Measurements from ENCODE around the gene GNG14.
"Not testable (repeated sequence)": the region's sequence is repeated elsewhere in the genome, so short reads cannot be mapped to it uniquely, and the experiment has no call there.

Gene GNG14

GRCh38 chr19:12696366-12697335 is 8.9 kb downstream of the GNG14 start, which contains the start of gene FBXW9:
Gene FBXW9, minus strand, starts transcription at chr19:12696631. Its CDS starts 50 bp downstream, at chr19:12696581.
- peak; percentile 96 for DNase-seq (ENCODE audit: low spot score)

DNA sequence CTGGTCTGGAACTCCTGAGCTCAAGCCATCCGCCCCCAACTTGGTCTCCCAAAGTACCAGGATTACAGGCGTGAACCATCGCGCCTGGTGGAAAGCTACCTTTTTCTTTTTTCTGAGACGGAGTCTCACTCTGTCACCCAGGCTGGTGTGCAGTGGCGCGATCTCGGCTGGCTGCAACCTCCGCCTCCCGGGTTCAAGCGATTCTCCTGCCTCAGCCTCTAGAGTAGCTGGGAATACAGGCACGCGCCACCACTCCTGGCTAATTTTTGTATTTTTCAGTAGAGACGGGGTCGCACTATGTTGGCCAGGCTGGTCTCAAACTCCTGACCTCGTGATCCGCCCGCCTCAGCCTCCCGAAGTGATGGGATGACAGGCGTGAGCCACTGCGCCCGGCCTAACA is 9.6 kb downstream of the GNG14 start:
- not testable (repeated sequence) for DNase-seq (ENCODE audit: low spot score)

DNA sequence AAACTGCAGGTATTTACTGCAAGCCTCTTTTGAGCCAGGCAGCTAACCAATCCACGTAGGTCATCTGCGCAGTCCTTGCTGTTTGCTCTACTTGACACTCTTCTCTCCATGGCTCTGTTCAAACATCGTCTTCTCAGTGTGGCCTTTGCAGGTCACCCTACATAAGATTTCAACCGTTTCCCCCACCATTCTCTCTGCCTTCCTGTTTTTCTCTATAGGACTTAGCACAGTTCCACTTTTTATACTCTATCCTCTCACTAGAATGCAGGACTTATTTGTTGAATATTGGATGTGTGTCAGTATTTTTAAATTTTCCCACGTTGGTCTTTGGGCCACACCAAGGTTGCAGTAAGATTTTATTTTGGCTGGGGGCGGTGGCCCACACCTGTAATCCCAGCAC is 10.3 kb downstream of the GNG14 start:
- DNase-seq (ENCODE audit: low spot score) = no peak

DNA sequence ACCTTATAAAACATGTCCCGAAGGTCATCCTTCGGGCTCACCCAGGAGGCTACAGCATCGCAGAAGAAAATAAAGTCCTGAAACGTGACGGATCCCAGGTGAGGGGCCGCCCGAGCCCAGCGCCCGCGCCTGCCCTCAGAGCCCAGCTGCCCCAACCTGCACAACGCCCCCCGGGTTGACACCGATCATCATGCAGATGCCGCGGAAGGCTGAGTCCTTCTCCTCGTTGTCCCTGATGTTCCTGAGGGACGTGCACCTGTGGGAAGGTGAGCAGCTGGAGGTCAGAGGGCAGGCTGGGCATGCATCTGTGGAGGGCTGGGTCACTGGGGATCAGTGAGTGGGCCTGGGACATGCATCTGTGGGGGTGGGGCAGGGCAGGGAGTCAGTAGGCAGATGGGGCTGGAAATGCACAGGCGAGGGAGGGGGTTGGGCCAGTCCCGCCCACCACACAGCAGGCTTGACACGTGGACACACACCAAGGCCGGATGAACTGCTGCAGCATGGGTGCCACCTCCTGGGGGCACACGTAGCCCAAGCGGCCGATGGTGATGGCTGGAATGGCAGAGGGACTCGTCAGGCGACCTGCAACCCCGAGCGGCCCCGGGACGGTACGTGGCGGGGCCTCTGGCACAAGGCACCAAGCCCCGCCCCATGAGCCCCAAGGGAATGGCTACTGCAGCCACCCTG is 13.9 kb downstream of the GNG14 start:
- no peak for DNase-seq (ENCODE audit: low spot score)

DNA sequence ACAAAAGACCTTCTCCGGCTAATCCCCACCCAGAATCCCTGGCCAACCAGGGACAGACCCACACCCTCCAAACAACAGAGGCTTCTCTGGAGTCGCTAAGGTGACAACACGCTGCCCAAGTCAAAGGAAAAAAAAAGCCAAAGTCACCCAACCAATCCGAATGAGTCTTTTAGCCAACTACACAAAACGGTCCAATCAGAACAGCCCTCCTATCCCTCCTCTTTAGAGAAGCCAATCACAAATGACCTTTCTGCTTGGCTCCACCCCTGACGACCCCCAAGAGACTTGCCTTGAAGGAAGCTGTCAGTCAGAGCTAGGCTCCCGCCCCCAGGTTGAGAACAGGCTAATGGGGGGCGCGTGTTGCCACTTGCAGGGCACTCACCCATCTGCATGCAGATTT is 15.2 kb downstream of the GNG14 start:
- DNase-seq (ENCODE audit: low spot score) = peak; percentile 53

DNA sequence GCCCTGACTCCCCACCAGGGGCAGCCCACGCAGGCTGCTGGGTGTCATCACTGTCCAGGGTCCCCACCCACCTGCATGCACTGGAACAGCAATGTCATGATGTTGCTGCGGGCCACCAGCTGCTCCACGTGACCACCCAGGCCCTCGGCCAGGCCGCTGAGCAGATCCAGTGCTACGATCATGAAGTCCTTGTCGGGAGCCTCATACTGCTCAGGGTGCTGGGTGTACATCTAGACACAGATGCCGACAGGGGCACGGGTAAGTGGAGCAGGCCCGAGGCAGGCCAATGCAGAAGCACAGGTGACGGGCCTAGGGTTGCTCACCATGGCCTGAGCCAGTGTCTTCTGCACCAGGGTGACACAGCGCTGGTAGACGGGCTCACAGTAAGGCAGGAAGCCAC is 17.4 kb downstream of the GNG14 start:
- DNase-seq (ENCODE audit: low spot score) = no peak

- no peak for DNase-seq (ENCODE audit: low spot score)
Observed at GRCh38 chr19:12705654-12706331, 18.0 kb downstream of the GNG14 start.

GRCh38 chr19:12706332-12706718 is 18.5 kb downstream of the GNG14 start:
- no peak for DNase-seq (ENCODE audit: low spot score)

DNA sequence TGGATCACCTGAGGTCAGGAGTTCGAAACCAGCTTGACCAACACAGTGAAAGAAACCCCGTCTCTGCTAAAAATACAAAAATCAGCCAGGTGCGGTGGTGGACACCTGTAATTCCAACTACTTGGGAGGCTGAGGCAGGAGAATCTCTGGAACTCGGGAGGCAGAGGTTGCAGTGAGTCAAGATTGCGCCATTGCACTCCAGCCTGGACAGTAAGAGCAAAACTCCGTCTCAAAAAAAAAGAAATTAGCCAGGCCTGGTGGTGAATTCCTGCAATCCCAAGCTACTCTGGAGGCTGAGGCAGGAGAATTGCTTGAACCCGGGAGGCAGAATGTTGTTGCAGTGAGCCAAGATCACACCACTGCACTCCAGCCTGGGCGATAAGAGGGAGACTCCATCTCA is 20.8 kb downstream of the GNG14 start:
- no peak for DNase-seq (ENCODE audit: low spot score)

- DNase-seq (ENCODE audit: low spot score) = no peak
Observed at GRCh38 chr19:12711187-12711586, 23.4 kb downstream of the GNG14 start.

- not testable (repeated sequence) for DNase-seq (ENCODE audit: low spot score)
Observed at GRCh38 chr19:12712077-12712476, 24.3 kb downstream of the GNG14 start.

GRCh38 chr19:12713304-12713703 is 25.5 kb downstream of the GNG14 start:
- not testable (repeated sequence) for DNase-seq (ENCODE audit: low spot score)

DNA sequence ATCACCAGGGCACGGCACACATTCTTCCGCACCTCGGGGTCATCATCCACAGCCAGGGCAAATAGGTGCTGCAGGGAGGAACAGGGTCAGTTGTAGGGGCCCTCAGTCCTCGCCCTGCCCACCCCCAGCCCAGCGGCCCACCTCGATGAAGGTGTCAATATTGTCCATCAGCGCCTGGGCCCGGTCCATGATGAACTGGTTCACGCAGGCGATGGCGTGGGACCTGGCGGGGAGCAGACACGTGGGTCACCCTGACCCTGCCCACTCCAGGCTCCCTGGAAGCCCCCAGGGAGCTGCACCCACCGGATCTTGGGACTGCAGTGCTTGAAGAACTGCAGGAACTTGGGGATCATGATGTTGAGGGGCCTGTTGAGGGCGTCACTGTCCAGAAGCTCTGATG is 27.3 kb downstream of the GNG14 start:
- no peak for DNase-seq (ENCODE audit: low spot score)

GRCh38 chr19:12715929-12716328 is 28.1 kb downstream of the GNG14 start:
- DNase-seq (ENCODE audit: low spot score) = no peak

- no peak for DNase-seq (ENCODE audit: low spot score)
Observed at GRCh38 chr19:12720296-12720695, 32.5 kb downstream of the GNG14 start.

- peak; percentile 58 for DNase-seq (ENCODE audit: low spot score)
Observed at GRCh38 chr19:12720851-12721655, 33.3 kb downstream of the GNG14 start.

GRCh38 chr19:12721656-12722565 is 34.1 kb downstream of the GNG14 start:
- DNase-seq (ENCODE audit: low spot score) = peak; percentile 89

GRCh38 chr19:12722566-12723380 is 35.0 kb downstream of the GNG14 start:
- DNase-seq (ENCODE audit: low spot score) = peak; percentile 97

DNA sequence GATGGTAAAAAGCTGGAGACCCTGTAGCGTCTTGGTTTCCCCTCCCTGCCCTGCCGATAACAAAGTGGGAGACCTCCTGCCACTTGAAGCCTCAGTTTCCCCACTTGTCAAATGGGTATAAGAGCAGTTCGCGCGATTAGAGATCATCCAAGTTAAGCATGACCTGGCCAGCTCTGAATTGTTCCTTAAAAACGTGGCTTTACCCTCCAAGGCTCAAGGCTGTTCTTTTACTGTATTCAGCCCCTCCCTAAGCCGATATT is 35.5 kb downstream of the GNG14 start:
- no peak for DNase-seq (ENCODE audit: low spot score)
